DMS153 treated with DMSO at 0.1 percent for 48 hours (cell line): ENCODE results near the gene MGARP.
"Not testable (repeated sequence)": the region's sequence is repeated elsewhere in the genome, so short reads cannot be mapped to it uniquely, and the experiment has no call there.

Source experiments
- DNase-seq: peaks from one replicate; lab custom pipeline; 2025; ENCODE audit not compliant: unreplicated experiment; lab: John Stamatoyannopoulos, UW

Gene MGARP

DNA sequence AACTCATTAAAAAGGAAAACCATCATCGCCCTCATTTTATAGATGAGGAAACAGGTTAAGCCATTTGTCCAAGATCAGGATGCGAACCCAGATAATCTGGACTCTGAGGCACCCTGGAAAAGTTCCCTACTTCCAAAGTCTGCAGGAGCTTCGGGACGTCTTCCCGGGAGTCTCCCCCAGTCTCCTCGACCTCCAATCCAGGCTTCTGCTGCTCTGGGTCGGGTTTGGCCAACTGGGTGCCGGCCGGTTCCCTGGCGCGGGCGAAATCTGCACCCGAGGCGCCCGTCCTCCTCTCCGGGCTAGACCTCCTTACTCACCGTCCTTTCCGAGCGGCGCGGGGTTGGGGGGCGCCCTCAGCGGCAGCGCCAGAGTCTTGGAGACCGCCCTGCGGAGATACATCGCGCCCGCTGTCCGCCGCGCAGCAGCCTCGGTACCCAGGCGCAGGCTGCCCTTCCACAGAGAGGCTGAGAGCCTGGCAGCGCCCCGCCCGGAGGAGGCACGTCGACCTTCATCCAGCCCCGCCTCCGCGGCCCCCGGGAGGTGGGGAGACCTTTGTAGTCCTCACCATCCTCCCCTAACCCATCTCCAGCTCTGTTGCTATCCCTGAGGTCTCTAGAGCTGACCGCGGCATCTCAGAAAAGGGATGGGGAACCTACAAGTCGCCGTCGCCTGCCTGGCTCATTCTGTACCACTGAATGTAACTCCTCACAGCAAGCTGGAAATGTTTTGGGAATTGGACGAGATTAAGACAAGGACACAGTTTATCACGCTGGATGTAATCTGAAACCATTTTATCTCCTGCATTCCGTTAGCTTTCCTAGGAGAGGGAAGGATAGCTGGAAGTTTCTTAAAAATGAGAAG, at the start of gene MGARP:
MGARP (minus strand) TSS at position 466 of the 861 bp plus-strand sequence; CDS start at position 399, 67 bp downstream.
- no peak for DNase-seq

DNA sequence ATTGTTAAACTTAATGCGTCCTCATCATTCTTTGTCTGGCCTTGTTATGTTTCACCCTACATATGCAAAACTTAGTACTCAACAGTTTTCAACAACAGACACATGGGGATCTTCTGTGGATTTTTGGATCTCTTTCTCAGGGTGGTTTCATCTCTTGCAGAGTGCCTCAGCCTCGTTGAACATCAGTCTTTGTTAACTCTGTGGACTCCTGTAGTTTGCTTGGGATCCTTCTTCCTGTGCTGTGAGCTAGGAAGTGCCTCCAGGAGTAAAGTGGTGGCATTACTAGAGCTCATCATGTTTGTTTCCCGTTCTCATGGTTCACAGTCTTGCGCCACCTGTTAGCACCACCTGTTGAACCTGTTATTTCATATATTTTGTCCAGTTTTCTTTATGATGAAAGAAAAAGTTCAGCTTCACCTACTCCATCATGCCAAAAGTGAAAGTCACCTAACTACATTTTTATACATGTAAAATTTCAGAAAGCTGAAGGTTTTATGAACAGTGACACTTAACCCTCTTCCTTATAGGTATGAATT, 49.7 kb upstream of the MGARP start:
- DNase-seq, result no peak

DNA sequence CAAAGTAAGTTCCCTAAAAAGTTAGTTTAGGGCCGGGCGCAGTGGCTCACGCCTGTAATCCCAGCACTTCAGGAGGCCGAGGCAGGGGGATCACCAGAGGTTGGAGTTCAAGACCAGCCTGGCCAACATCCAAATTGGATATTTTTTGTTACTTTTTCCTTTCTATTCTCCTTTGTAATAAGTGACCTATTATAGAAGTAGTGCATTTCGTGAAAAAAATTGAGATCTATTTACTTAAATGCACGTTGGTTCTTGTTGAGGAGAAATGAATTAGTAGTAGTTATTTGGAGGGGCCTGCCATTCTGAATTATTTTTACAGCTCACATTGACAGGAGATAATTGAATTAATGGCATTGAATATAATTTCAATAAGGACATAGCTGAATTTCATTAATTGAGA, 44.6 kb upstream of the MGARP start:
- no peak for DNase-seq

DNA sequence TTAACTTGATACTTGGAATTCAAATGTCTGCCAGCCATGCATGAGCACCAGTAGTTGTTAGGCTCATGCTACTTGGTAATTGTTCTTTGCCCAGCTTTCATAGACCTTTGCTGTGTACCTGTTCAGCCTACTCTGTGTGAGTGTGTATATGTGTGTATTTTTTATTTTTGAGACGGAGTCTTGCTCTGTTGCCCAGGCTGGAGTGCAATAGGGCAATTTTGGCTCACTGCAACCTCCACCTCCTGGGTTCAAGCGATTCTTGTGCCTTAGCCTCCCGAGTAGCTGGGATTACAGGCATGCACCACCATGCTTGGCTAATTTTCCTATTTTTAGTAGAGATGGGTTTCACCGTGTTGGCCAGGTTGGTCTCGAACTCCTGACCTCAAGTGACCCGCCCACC, 42.5 kb upstream of the MGARP start:
- DNase-seq, result not testable (repeated sequence)

DNA sequence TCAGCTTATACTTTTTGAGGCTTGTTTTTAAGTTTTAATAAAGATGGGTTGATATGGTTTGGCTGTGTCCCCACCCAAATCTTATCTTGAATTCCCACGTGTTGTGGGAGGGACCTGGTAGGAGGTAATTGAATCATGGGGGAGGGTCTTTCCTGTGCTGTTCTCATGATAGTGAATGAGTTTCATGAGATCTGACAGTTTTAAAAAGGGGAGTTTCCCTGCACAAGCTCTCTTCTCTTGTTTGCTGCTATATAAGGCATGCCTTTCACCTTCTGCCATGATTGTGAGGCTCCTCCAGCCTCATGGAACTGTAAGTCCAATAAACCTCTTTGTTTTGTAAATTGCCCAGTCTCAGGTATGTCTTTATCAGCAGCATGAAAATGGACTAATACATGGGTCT, 42.0 kb upstream of the MGARP start:
- not testable (repeated sequence) for DNase-seq

DNA sequence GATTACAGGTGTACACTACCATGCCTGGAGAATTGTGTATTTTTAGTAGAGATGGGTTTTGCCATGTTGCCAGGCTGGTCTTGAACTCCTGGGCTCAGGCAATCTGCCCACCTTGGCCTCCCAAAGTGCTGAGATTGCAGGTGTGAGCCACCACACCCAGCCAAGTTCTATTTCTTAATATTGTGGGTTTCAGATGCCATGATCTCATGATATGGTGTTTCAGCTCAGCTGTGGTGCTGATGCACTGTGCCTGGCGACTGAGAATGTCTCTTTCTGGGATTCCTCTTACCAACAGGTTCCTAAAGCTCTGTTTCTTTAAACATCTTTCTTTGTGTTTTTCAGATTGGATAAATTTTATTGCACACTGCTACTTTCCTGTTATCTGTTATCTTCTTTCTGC, 39.5 kb upstream of the MGARP start:
- no peak for DNase-seq

DNA sequence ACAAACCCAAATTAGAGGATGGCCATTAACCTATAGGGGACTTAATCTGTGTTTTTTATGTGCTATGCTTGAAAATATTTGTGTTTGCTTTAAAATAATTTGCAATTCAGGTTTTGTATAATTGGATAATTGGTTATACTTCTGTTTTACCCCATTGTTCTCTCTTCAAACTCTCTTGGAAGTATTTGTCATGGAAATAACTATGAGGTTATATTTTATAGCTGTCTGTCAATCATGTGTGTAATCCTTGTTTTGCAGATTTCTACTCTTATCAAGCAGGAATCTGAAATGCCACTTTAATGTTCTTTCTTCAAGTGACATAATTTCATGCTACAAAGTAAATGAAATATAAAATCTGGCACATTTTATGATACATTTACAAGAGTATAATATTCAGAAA, 37.6 kb upstream of the MGARP start:
- DNase-seq, result no peak

DNA sequence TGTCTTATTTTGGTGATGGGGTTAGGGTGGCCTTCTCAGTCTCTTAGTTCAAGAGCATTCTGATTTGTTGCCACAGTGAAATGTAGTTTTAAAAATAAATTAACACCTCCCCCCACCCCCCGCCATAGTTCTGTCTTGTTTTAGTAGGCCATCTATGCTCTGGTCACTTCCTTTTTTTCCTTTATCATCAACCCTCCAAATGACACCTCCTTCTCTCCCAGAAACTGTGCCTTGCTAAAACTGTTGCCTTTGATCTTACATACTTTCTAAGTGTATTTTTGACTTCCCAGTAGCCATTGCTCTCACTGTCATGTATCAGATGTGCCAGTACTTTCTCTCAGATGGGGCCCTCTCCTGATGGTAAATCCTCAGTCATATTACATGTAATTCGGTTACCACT, 36.7 kb upstream of the MGARP start:
- DNase-seq, result no peak

DNA sequence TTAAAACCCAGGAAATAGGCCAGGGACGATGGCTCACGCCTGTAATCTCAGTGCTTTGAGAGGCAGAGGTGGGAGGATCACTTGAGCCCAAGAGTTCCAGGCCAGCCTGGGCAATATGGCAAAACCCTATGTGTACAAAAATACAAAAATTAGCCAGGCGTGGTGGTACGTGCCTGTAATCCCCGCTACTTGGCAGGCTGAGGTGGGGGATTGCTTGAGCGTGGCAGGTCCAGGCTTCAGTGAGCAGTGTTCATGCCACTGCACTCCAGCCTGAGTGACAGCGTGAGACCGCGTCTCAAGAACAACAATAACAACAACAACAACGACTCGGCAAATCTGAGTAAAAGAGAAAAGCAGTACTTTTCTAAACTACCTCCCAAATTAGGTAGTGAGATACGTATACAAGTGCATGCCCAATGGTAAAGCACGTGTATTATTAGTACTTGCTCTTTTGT, 35.2 kb upstream of the MGARP start:
- DNase-seq, result no peak

DNA sequence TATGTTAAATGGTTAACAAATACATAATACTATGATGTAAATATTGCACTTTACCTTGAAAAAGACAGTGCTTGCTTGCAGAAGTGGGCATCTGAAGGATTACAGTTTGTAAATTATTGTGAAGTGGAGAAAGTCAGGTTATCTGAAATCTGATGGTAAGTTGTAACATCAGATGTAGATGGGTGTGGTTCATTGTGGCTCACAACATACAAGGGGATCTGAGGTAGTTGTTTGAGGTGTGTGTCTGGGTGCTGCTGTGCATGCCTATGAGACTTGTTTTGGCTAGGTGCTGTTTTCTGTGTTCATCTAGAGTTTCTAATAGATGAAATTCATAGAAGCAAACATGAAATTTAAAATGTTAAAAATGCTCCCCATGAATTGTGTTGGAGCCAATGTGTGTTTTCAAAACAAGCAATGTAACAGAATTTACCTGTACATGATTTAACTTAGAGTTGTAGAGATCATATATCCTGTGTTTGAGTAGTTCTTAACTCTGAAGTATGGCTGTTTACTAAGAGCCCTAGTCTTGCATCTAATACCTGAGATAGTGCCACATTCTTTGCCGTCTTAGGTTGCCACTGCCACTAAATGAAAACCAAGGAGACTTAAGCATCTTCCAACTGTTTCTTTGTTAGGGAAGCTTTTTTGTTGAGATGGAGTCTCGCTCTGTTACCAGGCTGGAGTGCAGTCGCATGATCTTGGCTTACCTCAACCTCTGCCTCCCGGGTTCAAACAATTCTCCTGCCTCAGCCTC, 34.2 kb upstream of the MGARP start:
- no peak for DNase-seq

DNA sequence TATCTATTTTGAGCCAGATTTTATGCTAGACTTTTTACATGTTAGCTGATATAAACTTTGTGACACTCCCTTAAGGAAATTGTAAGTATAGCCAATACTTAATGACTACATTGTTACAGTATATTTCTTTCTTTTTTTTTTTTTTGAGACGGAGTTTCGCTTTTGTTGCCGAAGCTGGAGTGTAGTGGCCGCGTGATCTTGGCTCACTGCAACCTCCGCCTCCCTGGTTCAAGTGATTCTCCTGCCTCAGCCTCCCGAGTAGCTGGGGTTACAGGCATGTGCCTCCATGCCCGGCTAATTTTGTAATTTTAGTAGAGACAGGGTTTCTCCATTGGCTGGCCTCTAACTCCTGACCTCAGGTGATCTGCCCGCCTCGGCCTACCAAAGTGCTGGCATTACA, 33.4 kb upstream of the MGARP start:
- not testable (repeated sequence) for DNase-seq

DNA sequence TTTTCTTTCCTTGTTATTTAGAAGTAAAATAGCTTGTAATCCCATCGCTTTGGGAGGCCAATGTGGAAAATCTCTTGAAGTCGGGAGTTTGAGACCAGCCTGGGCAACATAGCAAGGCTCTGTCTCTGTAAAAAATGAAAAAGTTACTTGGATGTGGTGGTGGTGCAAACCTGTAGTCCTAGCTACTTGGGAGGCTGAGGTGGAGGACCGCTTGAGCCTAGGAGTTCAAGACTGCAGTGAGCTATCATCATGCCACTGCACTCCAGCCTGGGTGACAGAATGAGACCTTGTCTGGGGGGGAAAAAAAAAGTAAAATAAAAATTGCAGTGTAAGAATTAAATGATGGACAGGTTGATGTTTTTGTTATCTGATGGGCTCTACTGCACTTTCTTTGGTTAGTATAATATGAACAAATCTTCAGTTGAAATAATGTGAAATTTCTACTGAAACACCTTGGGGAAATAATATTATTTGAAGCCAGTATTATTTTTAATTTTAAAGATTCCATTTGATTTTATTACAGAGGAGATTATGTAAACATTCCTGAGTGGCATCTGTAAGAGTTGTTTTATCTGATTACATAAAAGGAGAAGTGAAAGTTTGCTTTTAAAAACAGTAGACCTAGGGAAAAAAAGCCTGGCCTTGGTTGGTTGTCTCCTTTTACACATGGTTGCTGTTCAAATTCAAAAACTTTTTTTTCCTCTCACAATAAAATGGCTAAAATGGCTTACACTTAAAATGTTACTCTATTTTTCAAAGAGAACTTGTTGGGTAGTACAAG, 32.7 kb upstream of the MGARP start:
- DNase-seq, result no peak

DNA sequence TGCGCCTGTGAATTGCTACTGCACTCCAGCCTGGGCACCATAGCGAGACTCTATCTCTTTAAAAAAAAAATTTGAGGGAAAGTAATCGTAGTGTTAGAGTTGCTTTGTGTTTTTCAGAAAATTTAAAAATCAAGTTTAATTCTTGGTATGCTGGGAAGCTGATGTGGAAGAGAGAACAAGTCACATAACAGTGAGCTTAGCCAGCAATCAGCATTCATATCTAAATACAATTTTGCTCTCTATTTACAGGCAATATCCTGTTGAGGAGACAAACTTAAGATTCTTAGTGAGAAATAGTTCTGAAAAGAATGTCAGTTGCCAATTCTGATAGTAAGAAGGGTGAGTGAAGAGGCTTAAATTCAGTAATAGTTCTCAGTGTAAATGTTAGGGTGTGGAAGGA, 31.9 kb upstream of the MGARP start:
- DNase-seq, result no peak

DNA sequence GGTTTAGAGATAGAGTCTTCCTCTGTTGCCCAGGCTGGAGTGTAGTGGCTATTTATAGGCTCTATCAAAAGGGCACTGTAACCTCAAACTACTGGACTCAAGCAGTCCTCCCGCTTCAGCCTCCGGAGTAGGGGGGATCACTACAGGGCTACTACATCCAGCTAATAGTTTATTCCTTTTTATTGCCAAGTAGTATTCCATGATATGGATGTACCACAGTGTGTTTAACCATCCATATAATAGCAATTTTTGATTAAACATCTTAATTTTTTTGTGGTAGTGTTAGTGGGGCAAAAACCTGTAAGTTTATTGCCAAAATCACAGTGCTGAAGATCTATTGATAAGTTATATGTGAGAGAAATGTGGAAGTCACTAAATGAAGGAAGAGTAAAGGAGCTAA, 24.9 kb upstream of the MGARP start:
- no peak for DNase-seq

DNA sequence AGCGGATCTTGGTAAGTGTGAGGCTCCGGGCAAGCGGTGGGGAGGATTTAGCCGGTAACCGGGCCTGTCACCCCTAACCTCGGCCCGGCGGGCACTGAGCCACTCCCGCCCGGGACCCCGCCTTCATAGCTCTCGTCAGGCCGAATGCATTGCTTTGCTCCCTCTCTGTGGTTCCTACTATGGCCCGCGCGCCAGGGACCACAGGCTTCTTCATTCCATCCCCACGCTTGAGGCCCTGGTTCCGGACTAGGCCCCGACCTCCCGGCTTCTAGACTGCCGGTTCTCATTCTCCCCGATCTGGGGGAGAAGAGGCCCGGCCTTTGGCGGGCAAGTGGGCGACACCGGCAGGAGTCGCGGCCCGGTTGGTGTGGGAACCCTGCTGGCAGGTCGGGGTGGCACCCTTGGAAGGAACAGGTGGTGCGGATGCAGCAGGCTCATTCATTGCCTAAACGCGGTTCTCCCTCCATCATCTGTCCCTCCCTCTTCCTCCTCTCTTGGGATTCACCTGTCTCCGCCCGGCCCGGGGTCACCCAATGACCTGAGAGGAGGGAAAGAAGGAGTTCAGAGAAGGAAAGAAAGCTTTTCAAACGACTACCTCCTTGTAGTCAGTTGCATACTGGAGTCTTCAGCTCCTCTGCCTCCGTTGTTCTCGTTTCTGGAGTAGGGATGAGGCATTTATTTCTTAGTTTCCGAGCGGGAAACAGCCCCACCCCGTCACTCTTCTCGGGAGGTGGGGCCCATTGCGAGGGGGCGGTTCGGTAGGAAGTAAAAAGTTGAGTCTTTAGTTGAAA, 22.0 kb upstream of the MGARP start, which contains the start of gene NDUFC1:
NDUFC1 (minus strand) TSS at position 657 of the 791 bp plus-strand sequence. CDS start 6,679 bp downstream, outside the sequence.
- no peak for DNase-seq

DNA sequence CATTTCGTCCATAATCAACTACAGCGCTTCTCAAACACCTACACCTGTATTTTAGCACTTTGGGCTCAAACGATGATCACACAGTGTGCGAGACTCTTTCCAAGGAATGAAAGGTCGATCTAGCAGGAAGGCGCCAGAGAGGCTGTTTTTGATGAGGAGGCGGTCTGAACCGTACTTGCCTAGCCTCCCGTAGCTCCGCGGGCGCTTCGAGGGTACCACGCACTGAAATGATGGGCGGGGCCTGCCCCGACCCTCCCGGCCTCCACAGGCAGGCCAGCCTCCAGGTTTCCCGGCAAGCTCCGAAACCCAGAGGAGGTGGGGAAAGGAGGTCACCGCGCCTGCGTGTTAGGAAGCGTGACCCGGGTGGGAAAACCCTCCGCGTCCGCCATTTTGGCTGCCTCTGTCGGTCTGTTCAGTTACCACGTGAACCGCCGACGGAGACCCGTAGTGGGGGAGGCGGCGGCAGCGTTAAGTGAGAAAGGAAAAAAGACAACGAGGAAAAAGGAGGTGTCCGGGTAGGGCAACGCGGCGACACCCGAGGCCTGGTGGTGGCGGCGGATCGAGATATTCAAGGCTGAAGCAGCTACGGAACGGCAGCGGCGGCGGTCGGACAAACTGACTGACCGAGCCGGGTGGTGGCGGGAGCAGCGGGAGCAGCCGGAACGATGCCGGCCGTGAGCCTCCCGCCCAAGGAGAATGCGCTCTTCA, 21.2 kb upstream of the MGARP start, which contains the start of gene NAA15:
NAA15 (plus strand) TSS at position 393 of the 708 bp plus-strand sequence; CDS start at position 666, 273 bp downstream.
- DNase-seq, result peak; percentile 98

DNA sequence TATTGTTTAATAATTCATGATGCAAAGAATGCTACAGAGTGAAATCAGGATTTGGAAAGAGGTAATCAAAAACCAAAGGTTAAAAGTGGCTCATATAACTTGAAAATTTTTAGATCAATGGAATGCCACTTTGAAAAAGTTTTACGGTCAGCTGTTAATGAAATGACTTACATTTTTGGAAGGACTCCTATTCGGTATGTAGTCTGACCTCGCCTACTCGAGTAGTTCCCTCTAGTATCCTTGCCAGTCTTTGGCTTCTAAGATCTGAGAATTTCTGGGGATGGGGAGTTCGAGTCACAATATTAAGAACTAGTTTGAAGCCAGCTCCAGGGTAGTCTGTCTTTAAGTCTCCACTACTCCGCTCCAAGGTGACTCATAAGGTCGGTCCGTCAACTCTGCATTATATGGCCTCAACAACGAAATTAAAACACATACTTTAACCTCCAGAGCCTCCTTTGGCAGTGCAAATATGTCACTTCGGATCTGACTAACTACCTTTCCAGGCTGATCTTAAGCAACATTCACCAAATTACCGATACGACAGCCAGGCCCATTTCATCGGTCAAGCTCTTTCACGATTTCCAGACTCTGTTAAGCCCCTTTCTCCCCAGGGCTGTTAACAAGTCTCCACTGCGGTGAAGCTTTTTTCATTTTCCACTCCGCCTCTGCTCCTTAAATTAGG, 20.5 kb upstream of the MGARP start:
- no peak for DNase-seq

DNA sequence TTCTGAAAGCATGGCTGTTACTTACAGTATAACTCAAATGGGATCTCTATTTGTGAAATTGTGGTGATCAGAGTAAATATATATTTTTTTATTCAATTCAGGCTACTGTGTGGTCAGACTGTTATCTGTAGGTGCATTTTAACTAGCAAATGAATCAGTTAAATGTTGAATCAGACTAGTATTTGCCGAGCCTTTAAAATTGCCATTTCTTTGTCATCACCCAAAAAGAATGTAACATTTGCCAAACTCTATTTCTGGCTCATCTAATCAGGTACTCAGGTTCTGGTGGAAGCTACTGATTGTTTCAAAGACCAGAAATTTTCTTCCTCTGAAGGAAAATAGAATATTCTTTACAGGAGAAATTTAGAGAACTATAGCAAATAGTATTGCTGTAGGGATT, 19.5 kb upstream of the MGARP start:
- no peak for DNase-seq

DNA sequence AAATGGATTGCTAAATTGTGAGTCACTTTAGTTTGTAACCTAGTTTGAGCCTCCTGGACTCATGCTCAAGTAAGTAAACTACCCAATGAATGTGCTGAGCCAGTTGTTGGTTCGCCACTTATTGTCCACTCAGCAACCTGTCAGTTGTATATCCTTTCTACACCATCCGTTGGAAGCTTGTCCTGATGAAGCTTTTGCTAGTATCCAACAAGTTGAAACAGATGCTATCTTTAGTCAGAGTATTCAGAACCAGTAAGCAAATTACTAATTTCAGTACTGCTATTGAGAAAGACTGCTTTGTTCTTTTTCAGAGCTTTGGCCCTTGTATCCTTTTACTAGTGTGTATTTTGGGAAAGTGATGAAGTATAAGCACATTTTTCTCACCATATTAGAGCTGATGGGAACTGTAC, 17.0 kb upstream of the MGARP start:
- DNase-seq, result no peak
